MG63 (cell line): ENCODE results near the gene POLDIP3. TPM values are rescaled to one million over a fixed set of nuclear protein-coding genes. Genes with fewer than 3 reads are reported as not detected.

Experiments
- DNase-seq: peaks from one replicate; pipeline ENCODE4 v3.0.0-alpha.2; 2020
- H3K27me3 ChIP-seq: fragments of 250-450 bp; sonication (Bioruptor Pico); 2 replicates; pipeline ENCODE4 v1.5.1; 2020; ENCODE audit warnings: mild to moderate bottlenecking, moderate library complexity
- H3K36me3 ChIP-seq: fragments of 250-450 bp; sonication (Bioruptor Pico); 2 replicates; pipeline ENCODE4 v1.5.1; 2020; ENCODE audit warnings: mild to moderate bottlenecking, moderate library complexity
- H3K4me3 ChIP-seq: fragments of 250-450 bp; sonication (Bioruptor Pico); 2 replicates; pipeline ENCODE4 v1.5.1; 2020; ENCODE audit warnings: mild to moderate bottlenecking, moderate library complexity
- H3K9me3 ChIP-seq: fragments of 250-450 bp; sonication (Bioruptor Pico); 2 replicates; pipeline ENCODE4 v1.5.1; 2020; ENCODE audit warnings: mild to moderate bottlenecking, moderate library complexity
- total RNA-seq: library from RNA; depleted of rRNA; stranded (reverse); fragments of >200 nt; shearing (Covaris generic); gene quantifications from 2 replicates; pipeline ENCODE4 v1.2.3, GENCODE V29; 2014; ENCODE audit warnings: low replicate concordance; rRNA removed

The POLDIP3 gene
- 16.3 and 17.7 TPM in 2 replicates for total RNA-seq

GRCh38 chr22:42614312-42615091 lies at the start of gene POLDIP3:
POLDIP3 (minus strand) TSS chr22:42614883; CDS start chr22:42614857, 26 bp downstream.
- peak; percentile 97 for DNase-seq
- Histone ChIP-seq H3K27me3 (no peaks in the 10 kb centered on the region), H3K4me3 (peak within 1 kb of the TSS; percentile 71), H3K9me3 (no peaks in the 10 kb centered on the region), H3K36me3 (peaks cover 39% of the 10 kb centered on the region)

- peak overlapping the region; percentile 42 for H3K4me3 ChIP-seq
- H3K27me3 ChIP-seq, result no peaks in the 10 kb centered on the region
- DNase-seq, result peak; percentile 70
- no peaks in the 10 kb centered on the region for H3K9me3 ChIP-seq
- H3K36me3 ChIP-seq, result no peaks in the 10 kb centered on the region
Measured at GRCh38 chr22:42661985-42662831, 47.5 kb upstream of the POLDIP3 start.

GRCh38 chr22:42656578-42656977 lies 41.9 kb upstream of the POLDIP3 start:
- H3K4me3 ChIP-seq, result no peak overlapping the region
- H3K36me3 ChIP-seq, result no peaks in the 10 kb centered on the region
- no peaks in the 10 kb centered on the region for H3K27me3 ChIP-seq
- DNase-seq, result no peak
- no peaks in the 10 kb centered on the region for H3K9me3 ChIP-seq

GRCh38 chr22:42655693-42656092 lies 41.0 kb upstream of the POLDIP3 start:
- DNase-seq, result no peak

GRCh38 chr22:42654436-42655073 lies 39.9 kb upstream of the POLDIP3 start:
- no peaks in the 10 kb centered on the region for H3K9me3 ChIP-seq
- no peak overlapping the region for H3K4me3 ChIP-seq
- H3K27me3 ChIP-seq, result no peaks in the 10 kb centered on the region
- no peak for DNase-seq
- no peaks in the 10 kb centered on the region for H3K36me3 ChIP-seq

More at GRCh38 chr22:42655693-42656092, 41.0 kb upstream of the POLDIP3 start:
- no peaks in the 10 kb centered on the region for H3K27me3 ChIP-seq
- no peak overlapping the region for H3K4me3 ChIP-seq
- H3K9me3 ChIP-seq, result no peaks in the 10 kb centered on the region
- H3K36me3 ChIP-seq, result no peaks in the 10 kb centered on the region

GRCh38 chr22:42653999-42654398 lies 39.3 kb upstream of the POLDIP3 start:
- H3K9me3 ChIP-seq, result no peaks in the 10 kb centered on the region
- no peak overlapping the region for H3K4me3 ChIP-seq
- no peak for DNase-seq
- H3K36me3 ChIP-seq, result no peaks in the 10 kb centered on the region
- no peaks in the 10 kb centered on the region for H3K27me3 ChIP-seq

GRCh38 chr22:42651134-42651533 lies 36.5 kb upstream of the POLDIP3 start:
- H3K9me3 ChIP-seq, result no peaks in the 10 kb centered on the region
- peaks cover 3% of the 10 kb centered on the region for H3K36me3 ChIP-seq
- peak; percentile 48 for DNase-seq
- H3K27me3 ChIP-seq, result no peaks in the 10 kb centered on the region
- no peak overlapping the region for H3K4me3 ChIP-seq

- Histone ChIP-seq H3K27me3 (no peaks in the 10 kb centered on the region), H3K4me3 (peak within 1 kb of the TSS; percentile 82), H3K9me3 (no peaks in the 10 kb centered on the region), H3K36me3 (peaks cover 7% of the 10 kb centered on the region)
- peak; percentile 87 for DNase-seq
Measured at GRCh38 chr22:42649246-42650099, 34.8 kb upstream of the POLDIP3 start, which contains the start of gene CYB5R3. CYB5R3 (minus strand) TSS chr22:42649392; CDS start chr22:42649315, 77 bp downstream.

GRCh38 chr22:42648368-42649245 lies 33.9 kb upstream of the POLDIP3 start:
- peaks cover 13% of the 10 kb centered on the region for H3K36me3 ChIP-seq
- H3K4me3 ChIP-seq, result peak overlapping the region; percentile 82
- H3K9me3 ChIP-seq, result no peaks in the 10 kb centered on the region
- no peaks in the 10 kb centered on the region for H3K27me3 ChIP-seq
- DNase-seq, result peak; percentile 73

GRCh38 chr22:42648017-42648367 lies 33.3 kb upstream of the POLDIP3 start:
- Histone ChIP-seq H3K9me3 (no peaks in the 10 kb centered on the region), H3K4me3 (peak overlapping the region; percentile 82), H3K27me3 (no peaks in the 10 kb centered on the region), H3K36me3 (peaks cover 15% of the 10 kb centered on the region)
- DNase-seq, result no peak

GRCh38 chr22:42646569-42647525 lies 32.2 kb upstream of the POLDIP3 start:
- peak; percentile 80 for DNase-seq
- Histone ChIP-seq H3K9me3 (no peaks in the 10 kb centered on the region), H3K36me3 (peaks cover 15% of the 10 kb centered on the region), H3K4me3 (0 out of 2 replicates have a peak overlapping the region, but pooled peaks have one; percentile 12), H3K27me3 (no peaks in the 10 kb centered on the region)

GRCh38 chr22:42645938-42646568 lies 31.4 kb upstream of the POLDIP3 start:
- Histone ChIP-seq H3K27me3 (no peaks in the 10 kb centered on the region), H3K4me3 (no peak overlapping the region), H3K36me3 (peaks cover 19% of the 10 kb centered on the region), H3K9me3 (no peaks in the 10 kb centered on the region)
- no peak for DNase-seq

- no peak overlapping the region for H3K4me3 ChIP-seq
- H3K9me3 ChIP-seq, result no peaks in the 10 kb centered on the region
- H3K27me3 ChIP-seq, result no peaks in the 10 kb centered on the region
- no peak for DNase-seq
- H3K36me3 ChIP-seq, result peaks cover 21% of the 10 kb centered on the region
Measured at GRCh38 chr22:42645341-42645937, 30.8 kb upstream of the POLDIP3 start.
